Measurements from ENCODE around the gene ZBTB20. TPM values are rescaled to one million over a fixed set of nuclear protein-coding genes. Genes with fewer than 3 reads are reported as not detected.

The ZBTB20 gene
- total and polyA plus RNA-seq, 2 of the 4 experiments (the other 2 are of a cell fraction): 0.75 to 14.7 TPM

DNA sequence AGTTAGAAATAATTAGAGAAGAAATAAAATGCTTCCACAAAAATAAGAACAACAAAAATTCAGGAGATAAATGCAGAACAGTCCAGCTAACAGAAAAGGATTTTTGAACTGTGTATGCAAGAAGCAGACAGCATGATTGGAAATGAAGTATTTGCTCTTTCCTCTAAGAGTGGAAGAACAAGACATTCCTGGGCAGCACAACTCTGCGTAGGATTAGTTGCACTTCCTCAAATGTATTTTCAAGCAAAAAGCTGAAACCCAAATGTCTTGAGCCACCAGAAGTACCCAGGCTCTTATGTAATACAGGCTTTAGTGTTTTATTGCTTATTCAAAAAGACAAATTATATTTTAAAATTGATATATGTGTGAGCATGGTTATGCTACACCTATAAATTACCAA lies 127.2 kb downstream of the ZBTB20 start:
- H3K4ac ChIP-seq (ENCODE audit: low read depth, low read length): no peak overlapping the region
- no TSS peak for BruUV-seq (replicated peaks)
- no peak overlapping the region for H3K4me3 ChIP-seq (ENCODE audit: insufficient read depth, low read depth, low read length)
- H4K8ac ChIP-seq (ENCODE audit: low read depth in 2 of 2, low read length in 2 of 2): no peak overlapping the region
- in situ Hi-C loops (cut with MboI; ENCODE audit: low sequenced_read_pairs) (no loop called here), dilution Hi-C loops (cut with HindIII; ENCODE audit: low sequenced_read_pairs, unreplicated experiment) (no loop called here), intact Hi-C loops (cut with micrococcal nuclease) (no loop called here)
- POLR2A ChIA-PET (ENCODE audit: unreplicated experiment): no interaction called here
- no peak overlapping the region for H3K18ac ChIP-seq (ENCODE audit: low read depth, low read length)
- no peak overlapping the region for H3K27ac ChIP-seq (ENCODE audit: insufficient read depth, low read length)
- H2BK20ac ChIP-seq (ENCODE audit: low read depth, low read length): no peak overlapping the region
- no peaks in the 10 kb centered on the region; a peak in 1 of 4 replicates for H3K79me1 ChIP-seq (ENCODE audit: low read depth in 1 of 2, low read length in 2 of 2)
- H3K36me3 ChIP-seq (ENCODE audit: control insufficient read depth, insufficient read depth, low read length): no peaks in the 10 kb centered on the region
- H3K14ac ChIP-seq (replicated peaks; ENCODE audit: low read depth, low read length): no peak overlapping the region
- CTCF ChIA-PET: no interaction called here
- no peaks in the 10 kb centered on the region for H3K4me1 ChIP-seq (ENCODE audit: control insufficient read depth, insufficient read depth, low read length)
- H2BK5ac ChIP-seq (ENCODE audit: low read depth, low read length, poor library complexity, severe bottlenecking): no peak overlapping the region
- ATAC-seq (ENCODE audit: low read depth): no peak
- WGBS, 2 experiments (ENCODE audit: extremely low coverage in 2 of 2, insufficient read length in 1 of 2): no CpG with 5 or more reads among the region's 1 CpG
- H3K9ac ChIP-seq (ENCODE audit: low read depth, low read length): no peak overlapping the region
- no peaks in the 10 kb centered on the region for H3K9me1 ChIP-seq (ENCODE audit: insufficient read depth, low read length)
- no peak for DNase-seq
- no peak overlapping the region for H2AK5ac ChIP-seq (ENCODE audit: low read depth, low read length)
- no peak overlapping the region for H2AK9ac ChIP-seq (replicated peaks; ENCODE audit: low read depth, low read length, poor library complexity)
- no peak overlapping the region for H4K5ac ChIP-seq (ENCODE audit: low read depth, low read length)
- no peak overlapping the region for H3K56ac ChIP-seq (ENCODE audit: extremely low read depth, insufficient read depth, low read length)
- no peaks in the 10 kb centered on the region for H4K20me1 ChIP-seq (ENCODE audit: insufficient read depth, low read length)
- H3K27me3 ChIP-seq (ENCODE audit: control insufficient read depth, insufficient read depth, low read length): no peaks in the 10 kb centered on the region
- no peak overlapping the region for H3K4me2 ChIP-seq (ENCODE audit: low read depth, low read length)
- no peak overlapping the region for H2BK120ac ChIP-seq (ENCODE audit: low read depth, low read length)
- H2AFZ ChIP-seq (replicated peaks; ENCODE audit: low read length, poor library complexity): no peak overlapping the region
- H4K91ac ChIP-seq (ENCODE audit: insufficient read depth, low read depth, low read length): no peak overlapping the region
- H3K9me3 ChIP-seq (ENCODE audit: control insufficient read depth, insufficient read depth, low read length): no peaks in the 10 kb centered on the region; the same call in 1 of the 2 replicates
- no peak overlapping the region for H3K23ac ChIP-seq (ENCODE audit: low read depth, low read length)
- no peak for TF ChIP-seq CEBPB (IDR thresholded peaks at IDR 0.05; ENCODE audit: low read depth, low read length)
- TF ChIP-seq RAD21 (IDR thresholded peaks at IDR 0.05; ENCODE audit: low read length): no peak
- TF ChIP-seq, protein P1, sequence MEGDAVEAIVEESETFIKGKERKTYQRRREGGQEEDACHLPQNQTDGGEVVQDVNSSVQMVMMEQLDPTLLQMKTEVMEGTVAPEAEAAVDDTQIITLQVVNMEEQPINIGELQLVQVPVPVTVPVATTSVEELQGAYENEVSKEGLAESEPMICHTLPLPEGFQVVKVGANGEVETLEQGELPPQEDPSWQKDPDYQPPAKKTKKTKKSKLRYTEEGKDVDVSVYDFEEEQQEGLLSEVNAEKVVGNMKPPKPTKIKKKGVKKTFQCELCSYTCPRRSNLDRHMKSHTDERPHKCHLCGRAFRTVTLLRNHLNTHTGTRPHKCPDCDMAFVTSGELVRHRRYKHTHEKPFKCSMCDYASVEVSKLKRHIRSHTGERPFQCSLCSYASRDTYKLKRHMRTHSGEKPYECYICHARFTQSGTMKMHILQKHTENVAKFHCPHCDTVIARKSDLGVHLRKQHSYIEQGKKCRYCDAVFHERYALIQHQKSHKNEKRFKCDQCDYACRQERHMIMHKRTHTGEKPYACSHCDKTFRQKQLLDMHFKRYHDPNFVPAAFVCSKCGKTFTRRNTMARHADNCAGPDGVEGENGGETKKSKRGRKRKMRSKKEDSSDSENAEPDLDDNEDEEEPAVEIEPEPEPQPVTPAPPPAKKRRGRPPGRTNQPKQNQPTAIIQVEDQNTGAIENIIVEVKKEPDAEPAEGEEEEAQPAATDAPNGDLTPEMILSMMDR (conservative IDR thresholded peaks at IDR 0.05; ENCODE audit: low read depth, low read length): no peak
- TF ChIP-seq MAFK (IDR thresholded peaks at IDR 0.05; ENCODE audit: low read depth, low read length): no peak
- TF ChIP-seq FOS (IDR thresholded peaks at IDR 0.05; ENCODE audit: low read depth, low read length): no peak
- no peak for TF ChIP-seq CHD1 (IDR thresholded peaks at IDR 0.05; ENCODE audit: low read depth, low read length)
- no peak for TF ChIP-seq MAZ (IDR thresholded peaks at IDR 0.05; ENCODE audit: borderline replicate concordance, low read depth, low read length)
- no peak for TF ChIP-seq POLR2A (IDR thresholded peaks at IDR 0.05; ENCODE audit: low read depth, low read length)
- TF ChIP-seq, protein P2, sequence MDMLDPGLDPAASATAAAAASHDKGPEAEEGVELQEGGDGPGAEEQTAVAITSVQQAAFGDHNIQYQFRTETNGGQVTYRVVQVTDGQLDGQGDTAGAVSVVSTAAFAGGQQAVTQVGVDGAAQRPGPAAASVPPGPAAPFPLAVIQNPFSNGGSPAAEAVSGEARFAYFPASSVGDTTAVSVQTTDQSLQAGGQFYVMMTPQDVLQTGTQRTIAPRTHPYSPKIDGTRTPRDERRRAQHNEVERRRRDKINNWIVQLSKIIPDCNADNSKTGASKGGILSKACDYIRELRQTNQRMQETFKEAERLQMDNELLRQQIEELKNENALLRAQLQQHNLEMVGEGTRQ (IDR thresholded peaks at IDR 0.05; ENCODE audit: low read depth, low read length): no peak
- TF ChIP-seq RCOR1 (IDR thresholded peaks at IDR 0.05; ENCODE audit: insufficient replicate concordance, low read length): no peak
- TF ChIP-seq BHLHE40 (IDR thresholded peaks at IDR 0.05; ENCODE audit: low read depth, low read length): no peak
- no peak for TF ChIP-seq NFE2L2 (IDR thresholded peaks at IDR 0.05; ENCODE audit: low read depth, low read length)
- TF ChIP-seq, protein P3, sequence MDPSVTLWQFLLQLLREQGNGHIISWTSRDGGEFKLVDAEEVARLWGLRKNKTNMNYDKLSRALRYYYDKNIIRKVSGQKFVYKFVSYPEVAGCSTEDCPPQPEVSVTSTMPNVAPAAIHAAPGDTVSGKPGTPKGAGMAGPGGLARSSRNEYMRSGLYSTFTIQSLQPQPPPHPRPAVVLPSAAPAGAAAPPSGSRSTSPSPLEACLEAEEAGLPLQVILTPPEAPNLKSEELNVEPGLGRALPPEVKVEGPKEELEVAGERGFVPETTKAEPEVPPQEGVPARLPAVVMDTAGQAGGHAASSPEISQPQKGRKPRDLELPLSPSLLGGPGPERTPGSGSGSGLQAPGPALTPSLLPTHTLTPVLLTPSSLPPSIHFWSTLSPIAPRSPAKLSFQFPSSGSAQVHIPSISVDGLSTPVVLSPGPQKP (IDR thresholded peaks at IDR 0.05; ENCODE audit: borderline replicate concordance, low read depth, low read length): no peak
- TF ChIP-seq MXI1 (IDR thresholded peaks at IDR 0.05; ENCODE audit: borderline replicate concordance, low read depth, low read length): no peak
- no peak for TF ChIP-seq RFX5 (IDR thresholded peaks at IDR 0.05; ENCODE audit: low read depth, low read length)
- no peak for TF ChIP-seq SMC3 (IDR thresholded peaks at IDR 0.05; ENCODE audit: low read depth, low read length)
- H2BK15ac ChIP-seq (ENCODE audit: low read depth, low read length): no peak overlapping the region

Data from IMR-90 (cell line).